K562 (cell line): ENCODE results near the gene CDH18. TPM values are rescaled to one million over a fixed set of nuclear protein-coding genes. Genes with fewer than 3 reads are reported as not detected.

Experiments
- ATAC-seq: fragments of 200-7000 bp; cut with Tn5 transposase; 3 replicates; pipeline ENCODE4 v1.9.1; 2020; ENCODE audit warnings: moderate library complexity
- BruUV-seq: library from RNA; stranded (reverse); fragments of 400-500 nt; replicated peaks from 2 replicates; lab custom pipeline; 2021; lab: Mats Ljungman, UMichigan
- CTCF ChIA-PET: fragments of 300-600 bp; formaldehyde crosslinking; extraction: SDS; loops from one replicate; lab custom pipeline; 2021; ENCODE audit warnings: low intra/inter-chr PET ratio; lab: Yijun Ruan, JAX
- POLR2A ChIA-PET: fragments of 300-600, 350-650 bp; sonication (Branson Sonifier 250); formaldehyde crosslinking; extraction: SDS; loops from one replicate; lab custom pipeline; 2021; ENCODE audit warnings: antibody characterized with exemption, inconsistent platforms; lab: Yijun Ruan, JAX
- DNase-seq, 4 experiments: peaks; one replicate each; pipeline versions ENCODE4 v3.0.0 to v3.0.0-alpha.2; 2011 to 2018; ENCODE audit warnings: low spot score in 3 of 4, mixed read lengths in 3 of 4; ENCODE audit errors: extremely low read depth in 1 of 4
- FAIRE-seq: peaks from 2 replicates; lab custom pipeline; 2011; peaks lifted over from hg19 to GRCh38; lab: Jason Lieb, UNC
- H2AFZ ChIP-seq: 2 replicates; pipeline ENCODE4 v1.6.0; 2011; ENCODE audit warnings: low read depth, low read length, control low read depth, inconsistent platforms
- H3K27ac ChIP-seq: fragments of 200-600 bp; 3 replicates; pipeline ENCODE4 v1.8.0; 2011; ENCODE audit warnings: low read depth, mild to moderate bottlenecking, control low read depth, inconsistent platforms, low read length, moderate library complexity, mixed read lengths; ENCODE audit errors: extremely low read depth
- H3K27me3 ChIP-seq, 2 experiments: fragments of 300-600 bp in 1 of 2; 2 replicates in 1 of 2; 3 replicates in 1 of 2; pipeline versions ENCODE4 v1.6.0 to v1.8.0; 2011; ENCODE audit warnings: inconsistent platforms in 2 of 2, low read length in 2 of 2, mild to moderate bottlenecking in 1 of 2, mixed read lengths in 1 of 2, moderate library complexity in 1 of 2; ENCODE audit not compliant: control insufficient read depth in 2 of 2, insufficient read depth in 2 of 2
- H3K36me3 ChIP-seq: fragments of 300-600 bp; 3 replicates; pipeline ENCODE4 v1.8.0; 2011; ENCODE audit warnings: mild to moderate bottlenecking, low read length, inconsistent platforms; ENCODE audit not compliant: control insufficient read depth, insufficient read depth
- H3K4me1 ChIP-seq, 2 experiments: fragments of 200-600 bp in 1 of 2; replicated peaks in 1 of 2; 2 replicates in 1 of 2; 3 replicates in 1 of 2; pipeline versions ENCODE4 v1.5.1 to v1.8.0; 2011; ENCODE audit warnings: inconsistent platforms in 2 of 2, low read length in 2 of 2, mild to moderate bottlenecking in 1 of 2, mixed read lengths in 1 of 2, moderate library complexity in 1 of 2; ENCODE audit not compliant: control insufficient read depth in 2 of 2, insufficient read depth in 2 of 2
- H3K4me2 ChIP-seq: 2 replicates; pipeline ENCODE4 v1.6.1; 2011; ENCODE audit warnings: low read length, control low read depth, inconsistent platforms, mixed read lengths; ENCODE audit not compliant: insufficient read depth
- H3K4me3 ChIP-seq: fragments of 200-600 bp; sonication (generic), shearing (Covaris generic); 2 replicates; pipeline ENCODE4 v1.5.1; 2016; ENCODE audit warnings: control low read depth, inconsistent platforms
- H3K79me2 ChIP-seq: fragments of 200-600 bp; 3 replicates; pipeline ENCODE4 v1.8.0; 2011; ENCODE audit warnings: low read length, inconsistent platforms; ENCODE audit not compliant: control insufficient read depth, insufficient read depth
- H3K9ac ChIP-seq, 2 experiments: 2 replicates each; pipeline versions ENCODE4 v1.6.0 to v1.6.1; 2011; ENCODE audit warnings: low read depth in 2 of 2, low read length in 2 of 2, control low read depth in 1 of 2, inconsistent platforms in 1 of 2, mild to moderate bottlenecking in 1 of 2, mixed read lengths in 1 of 2; ENCODE audit not compliant: insufficient read depth in 1 of 2
- H3K9me1 ChIP-seq: one replicate; pipeline ENCODE4 v1.6.0; 2011; ENCODE audit warnings: inconsistent platforms, mild to moderate bottlenecking, low read length, moderate library complexity; ENCODE audit not compliant: control insufficient read depth, insufficient read depth
- H3K9me3 ChIP-seq: replicated peaks from 2 replicates; pipeline ENCODE4 v1.5.1; 2011; ENCODE audit warnings: low read depth, low read length, inconsistent platforms; ENCODE audit not compliant: control insufficient read depth, insufficient read depth
- H4K20me1 ChIP-seq: replicated peaks from 2 replicates; pipeline ENCODE4 v1.6.1; 2011; ENCODE audit warnings: low read length, inconsistent platforms, mixed read lengths; ENCODE audit not compliant: control insufficient read depth, insufficient read depth
- E2F3 ChIP-seq: fragments of 250-450 bp; sonication (Bioruptor Pico); IDR thresholded peaks from 2 replicates; pipeline ENCODE4 v1.4.0; 2020; ENCODE audit warnings: mild to moderate bottlenecking
- FIP1L1 ChIP-seq: fragments of 200-400 bp; formaldehyde crosslinking; IDR thresholded peaks from 2 replicates; pipeline ENCODE4 v1.6.1; 2018; ENCODE audit warnings: mild to moderate bottlenecking, low read depth, low read length; ENCODE audit not compliant: poor library complexity, severe bottlenecking
- RFX1 ChIP-seq: fragments of 450-650 bp; IDR thresholded peaks from 2 replicates; pipeline ENCODE4 v1.6.1; 2016; ENCODE audit warnings: mild to moderate bottlenecking, moderate library complexity
- SNIP1 ChIP-seq: fragments of 450-650 bp; IDR thresholded peaks from 2 replicates; pipeline ENCODE4 v1.7.1; 2017; ENCODE audit warnings: low read depth, mild to moderate bottlenecking
- WGBS: fragments of 100-300 bp; shearing (Covaris generic); methylation state at CpG from one replicate; pipeline ENCODE4 v1.1.6; 2016; ENCODE audit warnings: low coverage, mixed read lengths; ENCODE audit not compliant: insufficient coverage; ENCODE audit errors: missing lambda C conversion rate; 5-methylcytosine and 5-hydroxymethylcytosine counted together
- in situ Hi-C: fragments of 300-500 bp; cut with MboI; formaldehyde crosslinking; loops from 4 replicates; pipeline ENCODE4 v1.15.0; 2018; ENCODE audit warnings: inconsistent platforms, mixed read lengths
- intact Hi-C: fragments of 100-400 bp; cut with micrococcal nuclease; formaldehyde crosslinking; loops from 2 replicates; pipeline ENCODE4 v1.14.2; 2022
- polyA plus RNA-seq, 8 experiments: library from polyadenylated mRNA; depleted of rRNA in 4 of 8; stranded (reverse) in 5 of 8; unstranded in 3 of 8; fragments of >200 nt; fragmentation: Nextera tagmentation in 2 of 8; fragmentation: Illumina TruSeq in 1 of 8; extraction: Ambion mirVana in 2 of 8; extraction: Trizol in 1 of 8; gene quantifications; 2 replicates each; pipeline versions ENCODE4 v1.2.1 to v1.2.3, GENCODE V29; 2011 to 2014; ENCODE audit warnings: inconsistent platforms in 1 of 8, missing spikeins in 1 of 8
- total RNA-seq, 7 experiments: library from RNA; depleted of rRNA in 6 of 7; stranded (reverse); fragments of >200 nt in 6 of 7; fragmentation: Illumina TruSeq in 2 of 7; extraction: Trizol in 2 of 7; gene quantifications; 2 replicates each; pipeline versions ENCODE4 v1.2.1 to v1.2.3, GENCODE V29; 2011 to 2021; ENCODE audit warnings: low replicate concordance in 1 of 7
- TF ChIP-seq, protein P1 (sequence below), 2 experiments: fragments of 450-650 bp in 1 of 2; IDR thresholded peaks; 2 replicates each; pipeline ENCODE4 v1.6.1; 2011 to 2017; ENCODE audit warnings: low read depth in 2 of 2, antibody characterized with exemption in 1 of 2, borderline replicate concordance in 1 of 2, low read length in 1 of 2, mild to moderate bottlenecking in 1 of 2, mixed read lengths in 1 of 2; ENCODE audit not compliant: control insufficient read depth in 1 of 2

The CDH18 gene
- total and polyA plus RNA-seq, 9 of the 15 experiments (the other 6 are each of a cell fraction or from before 2014, with no cell fraction given), result 0.18 to 1.4 (median 0.31) TPM

DNA sequence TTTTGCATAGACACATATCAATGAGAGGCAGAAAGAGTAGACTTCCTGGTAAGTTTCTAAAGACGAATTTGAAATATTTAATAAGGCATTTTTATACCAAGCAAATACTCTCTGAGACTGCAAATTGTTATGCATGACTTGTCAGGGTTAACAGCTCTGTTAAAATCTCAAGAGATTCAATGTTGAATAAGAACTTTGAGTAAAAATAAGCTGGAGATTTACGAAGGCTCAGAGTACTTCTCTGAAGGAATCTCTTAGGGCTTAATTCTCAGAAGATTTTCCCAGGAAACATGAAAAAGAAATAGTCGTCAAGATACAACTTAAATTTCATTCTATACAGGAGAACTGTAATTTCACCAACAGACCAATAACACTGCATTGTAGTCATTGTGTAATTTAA lies 259.4 kb downstream of the CDH18 start (continued):
- TF ChIP-seq, protein P1, sequence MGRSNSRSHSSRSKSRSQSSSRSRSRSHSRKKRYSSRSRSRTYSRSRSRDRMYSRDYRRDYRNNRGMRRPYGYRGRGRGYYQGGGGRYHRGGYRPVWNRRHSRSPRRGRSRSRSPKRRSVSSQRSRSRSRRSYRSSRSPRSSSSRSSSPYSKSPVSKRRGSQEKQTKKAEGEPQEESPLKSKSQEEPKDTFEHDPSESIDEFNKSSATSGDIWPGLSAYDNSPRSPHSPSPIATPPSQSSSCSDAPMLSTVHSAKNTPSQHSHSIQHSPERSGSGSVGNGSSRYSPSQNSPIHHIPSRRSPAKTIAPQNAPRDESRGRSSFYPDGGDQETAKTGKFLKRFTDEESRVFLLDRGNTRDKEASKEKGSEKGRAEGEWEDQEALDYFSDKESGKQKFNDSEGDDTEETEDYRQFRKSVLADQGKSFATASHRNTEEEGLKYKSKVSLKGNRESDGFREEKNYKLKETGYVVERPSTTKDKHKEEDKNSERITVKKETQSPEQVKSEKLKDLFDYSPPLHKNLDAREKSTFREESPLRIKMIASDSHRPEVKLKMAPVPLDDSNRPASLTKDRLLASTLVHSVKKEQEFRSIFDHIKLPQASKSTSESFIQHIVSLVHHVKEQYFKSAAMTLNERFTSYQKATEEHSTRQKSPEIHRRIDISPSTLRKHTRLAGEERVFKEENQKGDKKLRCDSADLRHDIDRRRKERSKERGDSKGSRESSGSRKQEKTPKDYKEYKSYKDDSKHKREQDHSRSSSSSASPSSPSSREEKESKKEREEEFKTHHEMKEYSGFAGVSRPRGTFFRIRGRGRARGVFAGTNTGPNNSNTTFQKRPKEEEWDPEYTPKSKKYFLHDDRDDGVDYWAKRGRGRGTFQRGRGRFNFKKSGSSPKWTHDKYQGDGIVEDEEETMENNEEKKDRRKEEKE (IDR thresholded peaks at IDR 0.05; ENCODE audit: borderline replicate concordance in 1 of 2, control insufficient read depth in 1 of 2, low read depth in 2 of 2, low read length in 1 of 2), result no peak
- TF ChIP-seq FIP1L1 (no peak), E2F3 (CRISPR knock-in tag) (no peak), RFX1 (no peak)

DNA sequence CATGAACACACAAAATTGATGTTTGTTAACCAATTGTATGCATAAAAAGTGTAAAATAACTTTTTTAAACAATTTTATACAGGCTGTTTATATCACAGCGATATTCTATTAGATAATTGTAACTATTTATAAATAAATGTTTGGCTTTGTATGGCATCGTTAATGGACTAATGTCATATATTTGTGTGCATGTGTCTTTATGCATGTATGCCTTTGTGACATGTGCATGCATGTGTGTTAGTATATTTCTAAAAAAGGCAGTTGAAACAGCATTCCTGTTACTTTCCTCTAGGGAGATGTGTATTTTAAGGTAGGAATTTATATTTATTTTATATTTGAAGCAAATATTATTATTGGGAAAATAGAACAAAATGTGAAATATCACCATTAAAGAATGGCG lies 268.9 kb downstream of the CDH18 start:
- intact Hi-C loops, result no loop called here
- BruUV-seq, result no TSS peak

More for the DNA sequence above, 268.9 kb downstream of the CDH18 start:
- H3K4me3 ChIP-seq, result no peak overlapping the region
- WGBS, result 1% methylated on average over 3 of the region's 3 CpGs
- no peaks in the 10 kb centered on the region for H3K9me1 ChIP-seq
- no peak for DNase-seq
- no peaks in the 10 kb centered on the region for H3K27me3 ChIP-seq
- no peak overlapping the region for H3K27ac ChIP-seq
- no peak overlapping the region for H3K4me2 ChIP-seq
- ATAC-seq, result no peak
- no peak for FAIRE-seq
- no peak overlapping the region for H3K9ac ChIP-seq
- no peaks in the 10 kb centered on the region for H3K4me1 ChIP-seq
- H3K9me3 ChIP-seq, result no peaks in the 10 kb centered on the region
- in situ Hi-C loops, result no loop called here
- H2AFZ ChIP-seq, result no peak overlapping the region
- TF ChIP-seq SNIP1, result no peak
- ChIA-PET CTCF (no interaction called here), POLR2A (no interaction called here)
- H3K79me2 ChIP-seq, result no peaks in the 10 kb centered on the region
- no peaks in the 10 kb centered on the region for H3K36me3 ChIP-seq
- H4K20me1 ChIP-seq, result no peaks in the 10 kb centered on the region
